ENCODE measurements around the gene UNC79. TPM values are rescaled to one million over a fixed set of nuclear protein-coding genes. Genes with fewer than 3 reads are reported as not detected.

Gene UNC79
- total RNA-seq, 1 experiment from 2014 or later = not detected

DNA sequence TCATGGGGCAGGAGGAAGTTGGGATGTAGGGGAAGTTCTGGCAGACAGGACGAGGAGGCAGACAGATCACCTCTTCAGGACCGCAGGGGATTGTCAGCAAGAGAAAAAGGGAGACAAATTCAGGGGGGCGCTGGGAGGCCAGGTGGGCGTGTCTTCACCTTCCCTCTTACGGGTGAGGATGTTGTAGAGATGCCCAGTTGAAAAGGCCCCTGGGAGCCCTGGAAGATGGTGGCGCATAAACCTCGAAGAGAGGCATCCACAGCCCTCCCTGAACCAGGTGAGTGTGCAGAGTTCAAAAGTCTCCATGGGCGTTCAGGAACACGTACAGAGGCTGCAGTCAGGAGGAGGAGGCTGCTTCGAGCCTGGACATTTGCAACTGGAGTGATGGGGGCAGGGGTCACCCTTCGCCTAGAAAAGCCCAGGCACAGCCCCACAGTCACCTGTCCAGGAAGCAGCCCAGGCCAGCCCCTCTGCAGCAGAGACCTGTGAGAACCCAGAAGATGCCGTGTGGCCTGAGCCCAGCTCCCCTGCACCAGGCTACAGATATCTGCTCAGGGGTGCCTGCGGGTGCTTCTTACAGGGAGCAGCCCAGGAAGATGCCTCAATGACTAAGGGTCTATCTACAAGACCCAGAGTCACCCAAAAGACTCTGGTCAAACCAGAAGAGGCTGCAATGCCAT, 283.1 kb downstream of the UNC79 start:
- peaks cover 41% of the 10 kb centered on the region for H3K27me3 ChIP-seq (ENCODE audit: low read length)
- no peak overlapping the region for H3K4me2 ChIP-seq (ENCODE audit: low read length)
- H3K9ac ChIP-seq (ENCODE audit: low read length) = no peak overlapping the region
- TF ChIP-seq EZH2phosphoT487 (IDR thresholded peaks at IDR 0.05; ENCODE audit: borderline replicate concordance, low read length) (no peak), EZH2 (IDR thresholded peaks at IDR 0.05; ENCODE audit: low read length, unreplicated experiment) (no peak)
- TF ChIP-seq, protein P1, sequence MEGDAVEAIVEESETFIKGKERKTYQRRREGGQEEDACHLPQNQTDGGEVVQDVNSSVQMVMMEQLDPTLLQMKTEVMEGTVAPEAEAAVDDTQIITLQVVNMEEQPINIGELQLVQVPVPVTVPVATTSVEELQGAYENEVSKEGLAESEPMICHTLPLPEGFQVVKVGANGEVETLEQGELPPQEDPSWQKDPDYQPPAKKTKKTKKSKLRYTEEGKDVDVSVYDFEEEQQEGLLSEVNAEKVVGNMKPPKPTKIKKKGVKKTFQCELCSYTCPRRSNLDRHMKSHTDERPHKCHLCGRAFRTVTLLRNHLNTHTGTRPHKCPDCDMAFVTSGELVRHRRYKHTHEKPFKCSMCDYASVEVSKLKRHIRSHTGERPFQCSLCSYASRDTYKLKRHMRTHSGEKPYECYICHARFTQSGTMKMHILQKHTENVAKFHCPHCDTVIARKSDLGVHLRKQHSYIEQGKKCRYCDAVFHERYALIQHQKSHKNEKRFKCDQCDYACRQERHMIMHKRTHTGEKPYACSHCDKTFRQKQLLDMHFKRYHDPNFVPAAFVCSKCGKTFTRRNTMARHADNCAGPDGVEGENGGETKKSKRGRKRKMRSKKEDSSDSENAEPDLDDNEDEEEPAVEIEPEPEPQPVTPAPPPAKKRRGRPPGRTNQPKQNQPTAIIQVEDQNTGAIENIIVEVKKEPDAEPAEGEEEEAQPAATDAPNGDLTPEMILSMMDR (conservative IDR thresholded peaks at IDR 0.05; ENCODE audit: low read depth, low read length) = no peak
- no peaks in the 10 kb centered on the region for H3K9me2 ChIP-seq (replicated peaks; ENCODE audit: low read length)
- no peaks in the 10 kb centered on the region for H4K20me1 ChIP-seq (ENCODE audit: low read length)
- intact Hi-C loops (cut with micrococcal nuclease) = no loop called here
- ATAC-seq (no peak), DNase-seq (no peak)
- ChIA-PET POLR2A (ENCODE audit: unreplicated experiment) (no interaction called here), CTCF (no interaction called here)
- no peaks in the 10 kb centered on the region for H3K36me3 ChIP-seq (ENCODE audit: low read depth, low read length)
- H2AFZ ChIP-seq (ENCODE audit: low read length) = 0 out of 2 replicates have a peak overlapping the region, but pooled peaks have one; percentile 33
- H3K4me1 ChIP-seq (ENCODE audit: insufficient read depth, low read length) = no peaks in the 10 kb centered on the region
- no peaks in the 10 kb centered on the region for H3F3A ChIP-seq (ENCODE audit: low read length, unreplicated experiment)
- no peak overlapping the region for H3K27ac ChIP-seq (ENCODE audit: low read length)
- H3K4me3 ChIP-seq (ENCODE audit: low read length) = no peak overlapping the region
- no peaks in the 10 kb centered on the region for H3K9me3 ChIP-seq (ENCODE audit: low read length)
- BruUV-seq (replicated peaks) = no TSS peak
- H3K79me2 ChIP-seq (ENCODE audit: low read length) = no peaks in the 10 kb centered on the region

DNA sequence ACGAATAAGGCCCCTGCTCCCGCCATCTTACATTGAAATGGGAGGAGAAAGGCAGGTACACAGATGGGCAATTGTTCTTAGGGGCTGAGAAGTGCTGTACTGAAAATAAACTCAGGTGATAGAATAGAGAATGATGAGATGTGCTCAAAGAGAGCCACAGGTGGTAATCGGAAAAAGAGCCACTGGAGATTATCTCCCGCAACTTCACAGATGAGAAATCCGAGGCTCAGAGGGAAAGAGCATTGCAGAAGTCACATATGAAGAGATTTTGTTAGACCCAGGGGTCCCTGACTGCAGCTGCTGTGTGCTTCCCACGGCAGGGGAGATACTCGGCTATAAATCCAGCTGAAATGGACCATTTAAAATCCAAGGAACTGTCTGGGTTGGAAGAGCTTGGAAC, 283.9 kb downstream of the UNC79 start:
- no peaks in the 10 kb centered on the region for H3K79me2 ChIP-seq (ENCODE audit: low read length)
- H3K27ac ChIP-seq (ENCODE audit: low read length) = no peak overlapping the region
- intact Hi-C loops (cut with micrococcal nuclease) = no loop called here
- no peaks in the 10 kb centered on the region for H3K9me2 ChIP-seq (replicated peaks; ENCODE audit: low read length)
- ChIA-PET CTCF (no interaction called here), POLR2A (ENCODE audit: unreplicated experiment) (no interaction called here)
- no TSS peak for BruUV-seq (replicated peaks)
- no peak overlapping the region for H3K4me2 ChIP-seq (ENCODE audit: low read length)
- no peak overlapping the region for H3K4me3 ChIP-seq (ENCODE audit: low read length)
- H2AFZ ChIP-seq (ENCODE audit: low read length) = no peak overlapping the region
- ATAC-seq = no peak
- no peaks in the 10 kb centered on the region for H3F3A ChIP-seq (ENCODE audit: low read length, unreplicated experiment)
- H4K20me1 ChIP-seq (ENCODE audit: low read length) = no peaks in the 10 kb centered on the region
- no peaks in the 10 kb centered on the region for H3K9me3 ChIP-seq (ENCODE audit: low read length)
- H3K4me1 ChIP-seq (ENCODE audit: insufficient read depth, low read length) = no peaks in the 10 kb centered on the region
- H3K9ac ChIP-seq (ENCODE audit: low read length) = no peak overlapping the region
- TF ChIP-seq EZH2phosphoT487 (IDR thresholded peaks at IDR 0.05; ENCODE audit: borderline replicate concordance, low read length) (no peak), EZH2 (IDR thresholded peaks at IDR 0.05; ENCODE audit: low read length, unreplicated experiment) (no peak)
- TF ChIP-seq, protein P1 (conservative IDR thresholded peaks at IDR 0.05; ENCODE audit: low read depth, low read length) = no peak
- no peak for DNase-seq
- H3K36me3 ChIP-seq (ENCODE audit: low read depth, low read length) = no peaks in the 10 kb centered on the region
- H3K27me3 ChIP-seq (ENCODE audit: low read length) = peaks cover 35% of the 10 kb centered on the region

DNA sequence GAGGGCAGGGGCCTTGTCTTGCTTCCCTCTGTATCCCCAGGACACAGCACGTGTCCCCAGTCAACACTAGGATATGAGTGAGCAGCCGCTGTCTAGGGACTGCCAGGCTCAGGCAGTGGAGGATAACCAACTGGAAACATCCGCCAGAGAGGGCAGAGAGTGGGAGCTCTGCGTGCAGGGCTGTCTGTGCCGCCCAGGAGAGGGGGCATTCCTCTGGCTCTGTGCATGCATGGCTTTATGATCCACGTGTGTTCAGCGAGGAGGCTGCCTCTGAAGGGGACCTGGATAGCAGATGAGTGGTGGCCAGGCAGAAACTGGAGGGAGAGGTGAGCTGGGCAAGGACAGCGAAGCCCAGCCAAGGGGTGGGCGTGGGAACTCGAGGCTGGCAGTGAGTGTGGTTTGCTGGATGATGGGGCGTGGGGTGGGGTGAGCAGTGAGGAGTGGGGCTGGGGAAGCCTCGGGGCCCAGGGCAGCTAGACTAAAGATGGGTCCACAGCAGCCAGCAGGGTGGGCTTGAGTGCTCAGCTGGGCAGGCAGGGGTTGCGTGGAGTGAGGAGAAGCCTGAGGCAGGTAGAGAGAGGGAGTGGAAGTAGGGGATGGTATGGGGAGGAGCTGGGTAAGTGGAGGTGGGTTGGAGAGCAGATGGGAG, 284.7 kb downstream of the UNC79 start:
- DNase-seq = no peak
- no peak for ATAC-seq
- ChIA-PET POLR2A (ENCODE audit: unreplicated experiment) (no interaction called here), CTCF (no interaction called here)
- Histone ChIP-seq H2AFZ (ENCODE audit: low read length) (no peak overlapping the region), H3K79me2 (ENCODE audit: low read length) (no peaks in the 10 kb centered on the region), H3K36me3 (ENCODE audit: low read depth, low read length) (no peaks in the 10 kb centered on the region), H3K4me1 (ENCODE audit: insufficient read depth, low read length) (no peaks in the 10 kb centered on the region), H3K27ac (ENCODE audit: low read length) (no peak overlapping the region), H3K9ac (ENCODE audit: low read length) (no peak overlapping the region), H4K20me1 (ENCODE audit: low read length) (no peaks in the 10 kb centered on the region), H3K9me2 (replicated peaks; ENCODE audit: low read length) (no peaks in the 10 kb centered on the region), H3K4me2 (ENCODE audit: low read length) (no peak overlapping the region), H3K27me3 (ENCODE audit: low read length) (peaks cover 29% of the 10 kb centered on the region), H3F3A (ENCODE audit: low read length, unreplicated experiment) (no peaks in the 10 kb centered on the region), H3K9me3 (ENCODE audit: low read length) (no peaks in the 10 kb centered on the region), H3K4me3 (ENCODE audit: low read length) (no peak overlapping the region)
- TF ChIP-seq, protein P1 (conservative IDR thresholded peaks at IDR 0.05; ENCODE audit: low read depth, low read length) = no peak
- TF ChIP-seq EZH2phosphoT487 (IDR thresholded peaks at IDR 0.05; ENCODE audit: borderline replicate concordance, low read length) (no peak), EZH2 (IDR thresholded peaks at IDR 0.05; ENCODE audit: low read length, unreplicated experiment) (no peak)
- BruUV-seq (replicated peaks) = no TSS peak
- intact Hi-C loops (cut with micrococcal nuclease) = no loop called here

Data from PC-3 (cell line).